H1 (cell line): ENCODE measurements around the gene IFT122. TPM values are rescaled to one million over a fixed set of nuclear protein-coding genes. Genes with fewer than 3 reads are reported as not detected.

Experiments
- CBX5 ChIP-seq: fragments of 300-800, 300-1000 bp; sonication (generic); IDR thresholded peaks from 2 replicates; pipeline ENCODE4 v1.7.1; 2016; ENCODE audit warnings: antibody characterized with exemption, low read length, low read depth
- CHD7 ChIP-seq: fragments of 300-600 bp; sonication (generic); IDR thresholded peaks from 2 replicates; pipeline ENCODE4 v1.7.1; 2012; ENCODE audit warnings: low read length, moderate library complexity, mild to moderate bottlenecking, inconsistent platforms; ENCODE audit not compliant: insufficient replicate concordance
- KDM4A ChIP-seq: IDR thresholded peaks from one replicate; pipeline ENCODE4 v1.7.1; 2012; ENCODE audit warnings: low read depth, mild to moderate bottlenecking, moderate library complexity, low read length, inconsistent platforms; ENCODE audit not compliant: severe bottlenecking
- POLR2A ChIP-seq, 2 experiments: IDR thresholded peaks; 1 replicate in 1 of 2; 2 replicates in 1 of 2; pipeline ENCODE4 v1.6.1; 2011; ENCODE audit warnings: low read depth in 2 of 2, low read length in 2 of 2, mild to moderate bottlenecking in 2 of 2; ENCODE audit errors: control extremely low read depth in 1 of 2
- POU5F1 ChIP-seq: IDR thresholded peaks from 2 replicates; pipeline ENCODE4 v1.6.1; 2011; ENCODE audit warnings: low read depth, mild to moderate bottlenecking, low read length, moderate library complexity
- RBBP5 ChIP-seq: IDR thresholded peaks from 2 replicates; pipeline ENCODE4 v1.7.1; 2012; ENCODE audit warnings: low read depth, mild to moderate bottlenecking, inconsistent platforms, low read length, moderate library complexity, borderline replicate concordance
- SUZ12 ChIP-seq: fragments of 200-600 bp; sonication (generic); IDR thresholded peaks from 2 replicates; pipeline ENCODE4 v1.6.1; 2012; ENCODE audit warnings: mild to moderate bottlenecking, inconsistent platforms, low read length, moderate library complexity, mixed read lengths
- polyA plus RNA-seq, 7 experiments: library from polyadenylated mRNA; depleted of rRNA in 3 of 7; stranded (reverse) in 5 of 7; unstranded in 2 of 7; fragments of >200 nt in 5 of 7; fragments of 200-250 nt in 2 of 7; gene quantifications; 1 replicate in 5 of 7; 2 replicates in 1 of 7; 4 replicates in 1 of 7; pipeline versions ENCODE4 v1.2.1 to v1.2.3, GENCODE V29; 2011 to 2013; ENCODE audit warnings: missing spikeins in 2 of 7, mixed read lengths in 2 of 7
- total RNA-seq: library from RNA; stranded (reverse); fragmentation: NEBNext Ultra II Directional; extraction: Animal tissue kit (Norgen Biotek cat#: 25700); gene quantifications from 2 replicates; pipeline ENCODE4 v1.2.1, GENCODE V29; 2021

The IFT122 gene
- total and polyA plus RNA-seq, 2 of the 8 experiments (the other 6 are each of a cell fraction or from before 2014, with no cell fraction given) = 23.7 to 25.1 TPM

- TF ChIP-seq RBBP5 = 0 out of 2 replicates have a peak, but pooled peaks have one; percentile 20
- no peak for TF ChIP-seq KDM4A
- TF ChIP-seq CBX5 = no peak
- no peak for TF ChIP-seq SUZ12
- peak; percentile 64 to 83; a peak in 2 of 3 replicates for TF ChIP-seq POLR2A (IDR thresholded peaks at IDR 0.05; ENCODE audit: control extremely low read depth in 1 of 2, low read depth in 2 of 2, low read length in 2 of 2)
- TF ChIP-seq POU5F1 = no peak
- no peak for TF ChIP-seq CHD7
Measured at GRCh38 chr3:129439817-129440617, at the start of gene IFT122, which contains the start of gene MBD4 (continued).
